ENCODE results near the gene PTPA. TPM values are rescaled to one million over a fixed set of nuclear protein-coding genes. Genes with fewer than 3 reads are reported as not detected.

The PTPA gene
- polyA plus RNA-seq, 1 experiment = 140 TPM

DNA sequence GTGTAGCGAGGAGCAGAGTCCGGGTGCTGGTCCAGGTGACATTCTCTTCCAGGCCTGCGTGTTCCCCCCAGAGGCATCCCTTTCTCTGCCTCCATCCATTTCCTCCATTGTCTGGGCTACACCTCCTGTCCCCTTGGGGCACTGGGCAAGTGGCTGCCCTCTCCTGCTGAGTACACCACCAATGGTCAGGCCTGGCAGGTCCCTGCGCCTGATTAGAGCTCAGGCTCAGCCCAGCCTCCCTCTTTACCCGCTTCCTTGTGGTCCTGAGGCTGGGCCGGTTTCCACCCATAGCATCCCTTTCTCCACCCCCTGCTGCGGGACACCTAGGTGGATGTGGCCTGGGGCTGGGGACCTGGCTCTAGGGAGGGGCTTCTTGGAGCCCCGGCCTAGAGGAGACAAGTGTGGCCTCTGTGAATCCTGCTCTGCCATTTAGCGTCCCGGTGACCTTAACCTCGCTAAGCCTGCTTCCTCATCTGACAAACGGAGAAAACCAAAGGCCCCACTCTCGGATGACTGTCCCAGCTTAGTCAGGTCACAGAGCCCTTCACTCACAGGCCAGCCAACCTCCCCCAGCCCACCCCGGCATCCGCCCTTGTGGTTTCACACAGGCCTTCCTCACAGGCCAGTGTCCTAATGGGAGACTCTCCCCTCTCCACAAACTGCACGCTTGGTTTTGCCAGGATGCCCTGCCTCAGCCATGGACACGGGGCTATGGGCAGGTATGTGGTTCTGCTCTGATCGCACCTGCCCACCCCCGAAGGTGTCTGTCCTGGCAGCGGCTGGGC lies 17.4 kb upstream of the PTPA start:
- TF ChIP-seq, protein P1, sequence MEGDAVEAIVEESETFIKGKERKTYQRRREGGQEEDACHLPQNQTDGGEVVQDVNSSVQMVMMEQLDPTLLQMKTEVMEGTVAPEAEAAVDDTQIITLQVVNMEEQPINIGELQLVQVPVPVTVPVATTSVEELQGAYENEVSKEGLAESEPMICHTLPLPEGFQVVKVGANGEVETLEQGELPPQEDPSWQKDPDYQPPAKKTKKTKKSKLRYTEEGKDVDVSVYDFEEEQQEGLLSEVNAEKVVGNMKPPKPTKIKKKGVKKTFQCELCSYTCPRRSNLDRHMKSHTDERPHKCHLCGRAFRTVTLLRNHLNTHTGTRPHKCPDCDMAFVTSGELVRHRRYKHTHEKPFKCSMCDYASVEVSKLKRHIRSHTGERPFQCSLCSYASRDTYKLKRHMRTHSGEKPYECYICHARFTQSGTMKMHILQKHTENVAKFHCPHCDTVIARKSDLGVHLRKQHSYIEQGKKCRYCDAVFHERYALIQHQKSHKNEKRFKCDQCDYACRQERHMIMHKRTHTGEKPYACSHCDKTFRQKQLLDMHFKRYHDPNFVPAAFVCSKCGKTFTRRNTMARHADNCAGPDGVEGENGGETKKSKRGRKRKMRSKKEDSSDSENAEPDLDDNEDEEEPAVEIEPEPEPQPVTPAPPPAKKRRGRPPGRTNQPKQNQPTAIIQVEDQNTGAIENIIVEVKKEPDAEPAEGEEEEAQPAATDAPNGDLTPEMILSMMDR (IDR thresholded peaks at IDR 0.05; ENCODE audit: low read depth, low read length) = no peak
- no peak overlapping the region for H3K27ac ChIP-seq (ENCODE audit: low read depth, low read length)
- H3K4me3 ChIP-seq (ENCODE audit: low read depth, low read length) = no peak overlapping the region
- no peak for DNase-seq (ENCODE audit: low read depth, low spot score)
- POLR2A ChIA-PET = interaction anchor here (0.8 kb wide), 1 partner anchor 12 kb away, joined by 3 read pairs; no protein-coding TSS in a partner anchor
- no peaks in the 10 kb centered on the region for H3K27me3 ChIP-seq (ENCODE audit: control insufficient read depth, insufficient read depth, low read length)
- CTCF ChIA-PET = interaction anchor here (1.0 kb wide), 1 partner anchor 10 kb away, joined by 3 read pairs; no protein-coding TSS in a partner anchor
- H3K9me3 ChIP-seq (ENCODE audit: control insufficient read depth, insufficient read depth, low read length) = no peaks in the 10 kb centered on the region; the same call in 1 of the 2 replicates

- Histone ChIP-seq H3K27me3 (ENCODE audit: control insufficient read depth, insufficient read depth, low read length) (no peaks in the 10 kb centered on the region), H3K27ac (ENCODE audit: low read depth, low read length) (no peak overlapping the region), H3K9me3 (ENCODE audit: control insufficient read depth, insufficient read depth, low read length) (no peaks in the 10 kb centered on the region; the same call in 1 of the 2 replicates), H3K4me3 (ENCODE audit: low read depth, low read length) (no peak overlapping the region)
- POLR2A ChIA-PET = interaction anchor here (0.8 kb wide), 1 partner anchor 13 kb away, joined by 3 read pairs; no protein-coding TSS in a partner anchor
- TF ChIP-seq, protein P1 (IDR thresholded peaks at IDR 0.05; ENCODE audit: low read depth, low read length) = no peak
- no peak for DNase-seq (ENCODE audit: low read depth, low spot score)
- CTCF ChIA-PET = interaction anchor here (0.9 to 1.0 kb wide), 2 partner anchors 9 to 66 kb away, joined by 3 read pairs; partner anchors contain the start of gene SH3GLB2
Observed at GRCh38 chr9:129094387-129095169, 16.6 kb upstream of the PTPA start.

DNA sequence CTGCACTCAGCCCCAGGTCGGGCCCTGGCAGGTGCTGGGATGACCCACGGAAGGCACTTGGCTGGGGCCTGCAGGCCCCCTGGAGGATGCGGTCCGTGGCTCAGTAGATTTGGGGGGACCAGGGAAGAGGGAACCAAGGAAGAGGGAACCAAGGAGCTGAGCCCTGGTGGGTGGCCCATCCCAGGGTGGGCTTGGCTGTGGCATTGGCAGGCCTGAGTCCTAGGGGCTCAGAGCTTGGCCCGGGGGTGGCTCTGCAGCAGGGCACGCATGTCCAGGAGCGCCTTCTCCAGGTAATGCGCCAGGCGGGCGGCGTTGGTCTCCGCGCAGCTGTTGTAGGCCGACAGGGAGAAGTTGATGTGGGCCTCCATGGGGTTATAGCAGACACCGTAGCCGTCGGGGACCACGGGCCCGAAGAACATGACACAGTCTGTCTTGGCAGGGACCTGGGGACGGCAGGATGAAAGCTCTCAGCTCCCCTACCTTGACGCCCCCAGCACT lies 16.0 kb upstream of the PTPA start:
- ChIA-PET POLR2A (no interaction called here), CTCF (interaction anchor here (0.9 kb wide), 1 partner anchor 67 kb away, joined by 3 read pairs; the partner anchor contains the start of gene SH3GLB2)
- no peaks in the 10 kb centered on the region; the same call in 1 of the 2 replicates for H3K9me3 ChIP-seq (ENCODE audit: control insufficient read depth, insufficient read depth, low read length)
- H3K27me3 ChIP-seq (ENCODE audit: control insufficient read depth, insufficient read depth, low read length) = no peaks in the 10 kb centered on the region
- H3K27ac ChIP-seq (ENCODE audit: low read depth, low read length) = no peak overlapping the region
- H3K4me3 ChIP-seq (ENCODE audit: low read depth, low read length) = no peak overlapping the region
- TF ChIP-seq, protein P1 (IDR thresholded peaks at IDR 0.05; ENCODE audit: low read depth, low read length) = no peak
- no peak for DNase-seq (ENCODE audit: low read depth, low spot score)

DNA sequence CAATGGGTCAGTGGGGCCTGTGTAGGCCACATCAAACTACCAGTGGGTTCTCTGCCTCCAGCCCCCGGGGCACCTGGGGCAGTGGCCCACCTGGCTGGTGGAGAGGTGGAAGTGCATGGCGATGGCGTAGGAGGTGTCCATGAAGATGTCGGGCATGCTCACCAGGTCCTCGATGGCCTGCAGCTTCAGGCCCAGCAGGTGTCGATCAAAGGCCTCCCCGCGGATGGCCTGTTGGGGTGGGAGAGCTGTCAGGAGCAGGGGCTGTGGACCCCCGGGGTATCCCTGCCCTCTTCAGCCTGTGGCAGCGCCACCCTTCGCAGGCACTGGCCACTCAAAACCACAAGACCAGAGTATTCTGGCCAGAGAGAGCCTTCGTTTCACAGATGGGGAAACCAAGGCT lies 15.3 kb upstream of the PTPA start:
- TF ChIP-seq, protein P1 (IDR thresholded peaks at IDR 0.05; ENCODE audit: low read depth, low read length) = no peak
- CTCF ChIA-PET = no interaction called here
- no peaks in the 10 kb centered on the region; the same call in 1 of the 2 replicates for H3K9me3 ChIP-seq (ENCODE audit: control insufficient read depth, insufficient read depth, low read length)
- no peak overlapping the region for H3K27ac ChIP-seq (ENCODE audit: low read depth, low read length)
- POLR2A ChIA-PET = no interaction called here
- no peak overlapping the region for H3K4me3 ChIP-seq (ENCODE audit: low read depth, low read length)
- H3K27me3 ChIP-seq (ENCODE audit: control insufficient read depth, insufficient read depth, low read length) = no peaks in the 10 kb centered on the region
- no peak for DNase-seq (ENCODE audit: low read depth, low spot score)
